Fibroblast of skin of left quadriceps (primary cell): ENCODE data around the gene CYP26B1.

Source experiments
- DNase-seq, 2 experiments: peaks; one replicate each; pipeline ENCODE4 v3.0.0-alpha.2; 2013; ENCODE audit warnings: low read depth in 2 of 2

The CYP26B1 gene, protein sequence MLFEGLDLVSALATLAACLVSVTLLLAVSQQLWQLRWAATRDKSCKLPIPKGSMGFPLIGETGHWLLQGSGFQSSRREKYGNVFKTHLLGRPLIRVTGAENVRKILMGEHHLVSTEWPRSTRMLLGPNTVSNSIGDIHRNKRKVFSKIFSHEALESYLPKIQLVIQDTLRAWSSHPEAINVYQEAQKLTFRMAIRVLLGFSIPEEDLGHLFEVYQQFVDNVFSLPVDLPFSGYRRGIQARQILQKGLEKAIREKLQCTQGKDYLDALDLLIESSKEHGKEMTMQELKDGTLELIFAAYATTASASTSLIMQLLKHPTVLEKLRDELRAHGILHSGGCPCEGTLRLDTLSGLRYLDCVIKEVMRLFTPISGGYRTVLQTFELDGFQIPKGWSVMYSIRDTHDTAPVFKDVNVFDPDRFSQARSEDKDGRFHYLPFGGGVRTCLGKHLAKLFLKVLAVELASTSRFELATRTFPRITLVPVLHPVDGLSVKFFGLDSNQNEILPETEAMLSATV

DNA sequence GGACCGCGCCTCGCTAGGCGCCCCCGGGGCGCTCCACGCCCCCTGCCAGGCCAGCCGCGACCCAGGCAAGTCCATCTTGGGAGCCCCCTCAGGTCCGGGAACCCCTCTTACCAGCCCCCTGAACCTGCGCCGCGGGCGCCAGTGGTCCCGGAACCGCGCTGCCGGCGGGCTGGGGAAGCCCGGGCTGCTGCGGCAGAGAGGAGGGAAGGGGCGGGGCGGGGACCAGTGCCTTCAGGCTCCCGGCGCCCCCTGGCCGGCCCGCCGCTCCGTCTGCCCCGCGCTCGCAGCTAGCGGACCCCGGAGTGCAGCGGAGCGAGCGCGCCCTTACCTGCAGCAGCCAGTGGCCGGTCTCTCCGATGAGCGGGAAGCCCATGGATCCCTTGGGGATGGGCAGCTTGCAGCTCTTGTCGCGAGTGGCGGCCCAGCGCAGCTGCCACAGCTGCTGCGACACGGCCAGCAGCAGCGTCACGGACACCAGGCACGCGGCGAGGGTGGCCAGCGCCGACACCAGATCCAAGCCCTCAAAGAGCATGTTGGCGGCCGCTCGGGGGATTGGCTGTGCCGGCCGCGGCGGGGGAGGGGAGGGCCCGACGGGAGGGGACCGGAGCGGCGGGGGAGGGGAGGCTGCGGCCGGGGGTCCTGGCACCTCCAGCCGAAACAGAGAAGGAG is at the start of gene CYP26B1:
CYP26B1 (minus strand) TSS at position 560 of the 669 bp plus-strand sequence; CDS start at position 532, 28 bp downstream.
- DNase-seq: no peak

- no peak for DNase-seq
Observed at GRCh38 chr2:72193723-72194122, 46.1 kb upstream of the CYP26B1 start.

DNA sequence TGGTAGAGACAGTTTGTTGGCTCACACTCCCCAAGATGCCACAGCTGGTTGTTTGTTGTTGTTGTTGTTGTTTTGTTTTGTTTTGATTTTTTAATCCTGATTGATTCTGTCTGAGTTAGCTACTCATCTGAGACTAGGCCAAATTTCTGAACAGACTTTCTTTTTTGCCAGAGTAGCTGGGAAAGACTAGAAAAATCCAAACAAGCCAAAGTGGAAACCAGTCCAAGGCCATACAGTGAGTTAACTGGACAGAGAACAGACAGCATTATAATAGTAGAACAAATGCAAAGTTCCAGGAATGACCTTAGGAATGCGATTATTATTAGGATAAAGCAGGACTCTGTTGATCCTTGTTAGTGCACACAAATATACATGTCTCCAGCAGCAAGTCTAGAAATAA is 43.8 kb upstream of the CYP26B1 start:
- no peak for DNase-seq

DNA sequence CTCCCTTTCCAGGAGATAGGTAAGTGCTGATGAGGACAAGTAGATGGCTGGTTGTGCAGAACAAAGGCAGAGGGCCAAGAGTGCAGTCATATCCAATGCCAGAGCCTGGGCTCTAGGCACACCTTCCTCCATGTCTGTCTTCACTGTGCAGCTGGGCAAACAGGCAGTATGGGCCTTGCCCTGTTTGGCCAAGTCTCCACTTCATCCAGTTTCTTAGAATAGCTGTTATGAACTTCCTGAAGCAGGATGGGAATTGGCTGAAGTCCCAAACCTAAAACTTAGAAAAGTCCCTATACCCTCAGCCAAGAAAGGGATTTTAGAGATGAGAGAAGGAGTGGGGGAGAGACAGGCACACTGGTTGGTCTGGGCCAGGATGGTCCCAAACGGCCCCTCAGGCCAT is 37.5 kb upstream of the CYP26B1 start:
- DNase-seq: no peak

GRCh38 chr2:72183466-72183865 is 35.8 kb upstream of the CYP26B1 start:
- no peak for DNase-seq

- DNase-seq: no peak
Observed at GRCh38 chr2:72183016-72183415, 35.4 kb upstream of the CYP26B1 start.

GRCh38 chr2:72182547-72182946 is 34.9 kb upstream of the CYP26B1 start:
- DNase-seq: no peak

DNA sequence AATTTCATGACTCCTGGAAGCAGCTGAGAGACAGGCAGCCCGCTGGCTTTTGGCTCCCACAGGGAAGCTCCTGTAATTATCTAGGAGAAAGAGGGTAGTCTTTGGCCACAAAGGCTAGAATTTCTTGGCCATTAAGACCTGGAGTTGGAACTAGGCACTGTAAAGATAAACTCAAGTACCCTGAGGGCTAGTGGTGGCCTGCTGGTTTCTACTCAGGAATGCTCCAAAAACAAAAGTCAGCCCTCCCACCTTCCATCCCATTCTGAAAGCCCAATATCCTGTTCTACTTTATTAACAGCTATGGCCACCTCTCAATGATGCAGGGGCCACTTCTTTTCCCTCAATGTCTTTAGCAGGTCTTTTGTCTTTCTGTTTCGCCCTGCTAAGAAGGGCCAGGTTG is 34.0 kb upstream of the CYP26B1 start:
- DNase-seq: no peak

- DNase-seq: no peak
Observed at GRCh38 chr2:72180351-72180750, 32.7 kb upstream of the CYP26B1 start.

- no peak for DNase-seq
Observed at GRCh38 chr2:72178551-72178950, 30.9 kb upstream of the CYP26B1 start.

DNA sequence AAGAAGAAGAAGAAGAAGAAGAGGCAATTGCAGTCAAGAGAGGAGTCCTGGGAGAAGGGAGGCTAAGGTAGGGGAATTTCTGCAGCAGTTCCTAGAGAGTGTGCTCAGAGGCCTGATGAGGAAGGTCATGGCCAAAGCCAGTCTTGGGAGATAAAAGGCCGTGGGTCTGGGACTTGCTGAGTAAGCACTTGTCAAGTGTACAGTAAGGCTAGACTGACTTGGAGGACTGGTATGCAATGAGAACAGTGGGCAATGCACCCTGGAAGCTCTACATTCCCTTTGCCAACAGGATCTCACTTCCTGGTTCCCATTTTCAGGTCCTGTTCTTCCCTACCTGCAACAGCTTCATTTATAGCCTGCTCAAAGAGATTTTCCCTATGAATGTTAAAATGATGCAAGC is 28.6 kb upstream of the CYP26B1 start:
- DNase-seq: no peak

- no peak for DNase-seq
Observed at GRCh38 chr2:72175636-72176035, 28.0 kb upstream of the CYP26B1 start.

DNA sequence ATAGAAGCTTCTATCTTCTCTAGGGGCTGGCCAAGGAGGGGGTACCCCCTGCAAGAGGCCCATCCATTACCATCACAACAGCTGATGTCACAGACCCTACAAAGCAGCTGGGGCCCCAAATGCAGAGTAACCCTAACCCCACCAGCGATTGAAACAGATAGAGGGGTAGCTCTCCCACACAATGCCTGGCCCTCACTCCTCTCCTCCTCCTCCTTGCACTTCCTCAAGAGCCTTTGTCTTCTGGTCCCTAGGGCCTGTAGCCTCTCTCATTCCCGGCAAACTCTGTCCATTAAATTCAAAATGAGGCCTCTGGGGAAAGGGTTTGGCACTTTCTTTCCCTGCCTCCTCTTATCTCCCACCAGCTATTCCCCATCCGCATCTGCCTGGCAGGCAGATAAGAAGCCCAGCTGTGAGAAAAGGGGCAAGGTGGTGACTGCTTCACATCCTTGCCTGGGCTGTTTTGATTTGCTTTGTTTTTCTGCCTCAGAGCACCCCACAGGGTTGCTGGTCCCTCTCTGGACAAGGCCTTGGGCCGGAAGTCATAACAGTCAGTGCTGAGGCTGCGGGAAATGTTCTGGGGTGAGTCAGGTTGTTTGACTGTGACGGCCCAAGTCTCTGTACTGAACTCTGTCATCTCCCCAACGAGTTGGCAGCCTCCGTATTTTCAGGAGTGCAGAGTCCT is 26.1 kb upstream of the CYP26B1 start:
- DNase-seq: no peak

DNA sequence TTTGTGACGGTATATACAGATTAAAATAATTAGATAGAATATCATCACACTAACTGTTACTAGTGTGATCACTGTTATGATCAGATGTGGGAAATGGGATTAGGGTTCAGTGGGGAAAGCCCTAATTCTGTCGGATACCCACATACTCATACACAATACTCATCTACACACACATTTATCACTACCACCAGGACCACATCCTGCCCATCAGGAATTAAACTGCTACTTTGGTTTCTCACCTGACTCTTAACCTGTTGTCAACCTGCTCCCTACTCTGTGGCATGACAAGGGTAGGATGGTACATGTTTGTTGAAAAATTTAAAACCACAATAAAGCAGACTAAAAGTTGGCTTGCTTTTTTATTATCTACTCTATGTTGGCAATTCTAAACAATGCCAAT is 24.8 kb upstream of the CYP26B1 start:
- DNase-seq: no peak

GRCh38 chr2:72166279-72166678 is 18.6 kb upstream of the CYP26B1 start:
- DNase-seq: peak in 1 of 2 experiments; percentile 24

GRCh38 chr2:72165792-72166191 is 18.1 kb upstream of the CYP26B1 start:
- peak in 1 of 2 experiments; percentile 22 for DNase-seq

DNA sequence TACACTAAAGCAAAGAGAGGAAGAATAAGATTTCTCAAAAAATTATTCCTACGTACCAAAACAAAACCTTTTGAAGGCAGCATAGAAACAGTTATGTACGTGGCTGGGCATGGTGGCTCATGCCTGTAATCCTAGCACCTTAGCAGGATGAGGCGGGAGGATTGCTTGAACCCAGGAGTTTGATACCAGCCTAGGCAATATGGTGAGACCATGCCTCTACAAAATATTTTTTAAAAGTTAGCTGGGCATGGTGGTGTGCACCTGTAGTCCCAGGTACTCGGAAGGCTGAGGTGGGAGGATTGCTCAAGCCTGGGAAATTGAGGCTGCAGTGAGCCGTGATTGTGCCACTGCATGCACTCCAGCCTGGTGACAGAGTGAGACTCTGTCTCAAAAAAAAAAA is 14.9 kb upstream of the CYP26B1 start:
- no peak for DNase-seq

DNA sequence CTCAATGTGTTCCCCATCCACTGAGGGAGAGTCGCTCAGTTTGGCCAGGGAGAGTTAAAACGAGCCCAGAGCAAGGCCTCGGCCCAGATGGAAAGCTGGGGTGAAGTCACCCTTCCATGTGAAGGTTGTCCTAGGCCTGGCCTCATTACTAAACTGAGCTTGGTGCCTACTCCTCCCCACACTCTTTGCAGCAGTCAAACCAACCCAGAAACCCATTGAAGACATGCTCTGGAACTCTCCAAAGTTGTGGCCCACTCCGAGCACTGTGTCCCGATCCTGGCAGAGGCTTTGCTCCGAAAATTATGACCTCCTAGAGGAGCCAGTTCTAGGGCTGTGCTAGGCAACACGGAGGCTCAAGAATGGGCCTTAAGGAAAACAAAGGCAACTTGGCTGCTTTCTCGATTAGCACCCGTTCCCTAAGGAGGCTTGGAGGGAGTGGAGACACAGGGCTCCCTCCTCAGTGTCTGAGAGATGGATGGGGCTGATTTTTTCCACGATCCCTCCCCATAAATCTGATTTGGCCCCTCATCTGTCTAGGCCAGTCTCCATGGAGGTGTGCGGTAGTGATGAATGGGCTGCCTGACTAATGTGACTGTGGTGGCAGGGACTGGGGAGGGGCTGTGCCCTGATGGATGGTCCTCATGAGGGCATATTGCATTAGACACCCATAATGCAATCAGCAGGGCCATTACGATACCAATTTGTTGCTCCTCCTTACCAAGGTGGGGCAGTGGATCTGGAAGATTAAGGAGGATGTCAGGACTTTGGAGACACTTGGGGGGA is 11.7 kb upstream of the CYP26B1 start:
- no peak for DNase-seq

GRCh38 chr2:72157871-72158771 is 10.5 kb upstream of the CYP26B1 start:
- DNase-seq: no peak

DNA sequence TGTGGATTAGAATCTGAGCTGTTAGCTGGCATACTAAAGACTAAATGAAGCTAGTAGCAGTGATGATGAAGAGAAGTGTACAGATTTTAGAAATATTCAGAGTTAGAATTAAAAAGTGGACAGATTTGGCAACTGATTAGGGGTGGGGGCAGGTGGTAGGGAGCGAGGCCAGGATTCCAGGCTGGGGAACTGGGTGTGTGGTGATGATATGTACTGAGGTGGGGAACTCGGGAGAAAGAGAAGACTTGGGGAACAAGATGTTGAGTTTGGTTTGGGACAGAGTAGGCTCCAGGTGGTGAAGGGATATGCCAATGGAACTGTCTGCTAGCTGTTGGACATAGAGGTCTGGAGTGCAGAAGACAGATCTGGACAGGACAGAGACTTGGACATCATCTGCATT is 9.2 kb upstream of the CYP26B1 start:
- no peak for DNase-seq

DNA sequence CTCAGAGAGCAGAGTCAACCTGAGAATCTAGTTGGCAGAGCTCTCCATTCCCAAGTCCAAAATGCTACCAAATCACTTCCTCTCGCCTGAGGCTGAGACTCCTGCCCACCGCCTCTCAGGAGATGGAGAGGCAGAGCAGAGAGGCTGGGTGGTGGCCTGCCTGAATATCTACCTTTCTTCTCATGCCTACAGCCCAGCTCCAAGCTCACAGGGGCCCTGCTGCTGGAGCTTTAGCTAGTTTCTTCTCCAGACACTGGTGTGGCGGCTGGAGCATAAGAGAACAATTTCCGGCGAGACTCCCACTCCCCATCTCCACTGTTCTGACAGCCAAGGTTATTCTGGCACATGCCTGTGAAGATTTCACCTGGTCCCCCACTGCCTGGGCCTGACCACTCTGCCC is 8.1 kb upstream of the CYP26B1 start:
- DNase-seq: no peak
